ENCODE data around the gene FAM241A.
"Not testable (repeated sequence)": the region's sequence is repeated elsewhere in the genome, so short reads cannot be mapped to it uniquely, and the experiment has no call there.

The FAM241A gene

DNA sequence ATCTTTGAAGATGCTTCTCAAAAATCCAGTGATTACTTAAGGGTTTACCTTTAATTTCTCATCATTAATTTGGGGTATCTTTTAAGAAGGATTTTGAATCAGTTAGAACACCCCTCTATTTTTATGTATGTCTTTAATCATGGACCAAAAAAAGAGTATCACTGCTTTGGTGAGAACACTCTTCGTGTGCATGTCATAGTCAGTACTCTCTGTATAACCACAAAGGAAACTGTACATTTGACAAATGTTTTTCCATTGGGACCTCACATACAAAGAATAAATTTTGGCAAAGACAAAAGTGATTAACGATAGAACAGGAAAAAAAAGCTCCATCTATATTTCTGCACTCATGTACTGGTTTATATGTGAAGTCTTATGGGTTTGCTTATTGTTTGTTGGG is 31.3 kb downstream of the FAM241A start:
- DNase-seq = no peak

GRCh38 chr4:112178741-112179140 is 33.5 kb downstream of the FAM241A start:
- DNase-seq = peak; percentile 35

DNA sequence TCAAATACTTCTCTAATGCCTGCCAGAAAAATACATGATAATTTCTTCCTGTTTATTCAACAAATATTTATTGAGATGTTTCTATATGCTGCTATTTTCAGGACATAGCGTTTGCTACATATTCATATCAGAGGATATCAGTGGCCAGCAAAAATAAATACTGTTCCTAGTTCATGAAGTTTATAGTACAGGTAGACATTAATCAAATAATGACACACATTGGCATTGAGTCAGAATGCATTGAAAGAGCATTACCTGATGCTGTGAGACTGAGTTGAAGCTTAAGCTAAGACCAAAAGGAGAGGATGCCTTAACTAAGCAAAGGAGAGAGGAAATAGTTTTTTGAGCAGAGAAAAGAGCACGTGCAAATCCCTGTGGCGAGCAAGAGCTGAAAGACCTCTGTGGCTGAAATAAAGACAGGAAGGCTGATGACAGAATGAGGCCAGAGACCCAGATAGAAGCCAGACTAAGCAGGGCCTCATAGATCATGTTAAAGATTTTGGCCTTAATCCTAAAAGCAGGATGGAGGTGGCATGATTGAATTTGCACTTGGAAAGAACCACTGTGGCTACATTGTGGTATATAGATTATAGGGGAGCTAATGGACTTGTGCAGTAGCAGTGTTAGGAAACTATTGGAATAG is 36.2 kb downstream of the FAM241A start:
- DNase-seq = no peak

- DNase-seq = no peak
Measured at GRCh38 chr4:112182604-112183003, 37.4 kb downstream of the FAM241A start.

DNA sequence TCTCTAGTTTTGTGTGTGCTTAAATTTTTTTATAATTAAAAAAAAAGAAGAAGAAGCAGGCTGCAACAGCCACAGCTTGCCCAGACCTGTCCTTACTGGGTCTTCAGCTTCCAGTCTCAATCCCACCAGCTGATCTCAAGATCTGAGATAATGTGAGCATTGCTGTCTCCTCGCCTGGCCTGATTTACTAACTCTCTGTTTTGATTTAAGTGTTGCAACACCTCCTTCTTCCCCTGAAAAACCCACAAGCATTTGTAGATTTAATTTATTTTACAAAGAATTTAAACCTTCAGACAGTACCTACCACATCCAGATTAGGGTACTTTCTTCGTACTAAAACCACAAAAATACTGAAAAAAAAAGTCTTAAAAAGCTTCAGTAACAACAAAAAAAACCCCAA is 38.0 kb downstream of the FAM241A start:
- DNase-seq = no peak

DNA sequence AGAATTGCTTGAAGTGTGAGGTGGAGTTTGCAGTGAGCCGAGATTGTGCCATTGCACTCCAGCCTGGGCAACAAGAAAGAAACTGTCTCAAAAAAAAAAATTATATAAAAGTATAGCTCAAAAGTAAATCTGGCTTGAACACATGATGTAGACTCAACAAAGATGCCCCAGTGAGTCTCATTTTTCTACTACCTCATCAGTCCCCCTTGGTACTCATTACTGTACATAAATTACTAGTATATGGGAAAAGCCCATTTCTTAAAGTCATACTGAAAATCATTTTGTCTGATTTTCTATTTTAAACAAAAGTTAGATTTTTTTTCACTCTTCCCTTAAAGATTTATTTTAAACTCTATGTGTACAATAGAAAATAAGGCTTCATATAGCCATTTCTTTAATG is 39.2 kb downstream of the FAM241A start:
- no peak for DNase-seq

GRCh38 chr4:112185334-112185733 is 40.1 kb downstream of the FAM241A start:
- no peak for DNase-seq

DNA sequence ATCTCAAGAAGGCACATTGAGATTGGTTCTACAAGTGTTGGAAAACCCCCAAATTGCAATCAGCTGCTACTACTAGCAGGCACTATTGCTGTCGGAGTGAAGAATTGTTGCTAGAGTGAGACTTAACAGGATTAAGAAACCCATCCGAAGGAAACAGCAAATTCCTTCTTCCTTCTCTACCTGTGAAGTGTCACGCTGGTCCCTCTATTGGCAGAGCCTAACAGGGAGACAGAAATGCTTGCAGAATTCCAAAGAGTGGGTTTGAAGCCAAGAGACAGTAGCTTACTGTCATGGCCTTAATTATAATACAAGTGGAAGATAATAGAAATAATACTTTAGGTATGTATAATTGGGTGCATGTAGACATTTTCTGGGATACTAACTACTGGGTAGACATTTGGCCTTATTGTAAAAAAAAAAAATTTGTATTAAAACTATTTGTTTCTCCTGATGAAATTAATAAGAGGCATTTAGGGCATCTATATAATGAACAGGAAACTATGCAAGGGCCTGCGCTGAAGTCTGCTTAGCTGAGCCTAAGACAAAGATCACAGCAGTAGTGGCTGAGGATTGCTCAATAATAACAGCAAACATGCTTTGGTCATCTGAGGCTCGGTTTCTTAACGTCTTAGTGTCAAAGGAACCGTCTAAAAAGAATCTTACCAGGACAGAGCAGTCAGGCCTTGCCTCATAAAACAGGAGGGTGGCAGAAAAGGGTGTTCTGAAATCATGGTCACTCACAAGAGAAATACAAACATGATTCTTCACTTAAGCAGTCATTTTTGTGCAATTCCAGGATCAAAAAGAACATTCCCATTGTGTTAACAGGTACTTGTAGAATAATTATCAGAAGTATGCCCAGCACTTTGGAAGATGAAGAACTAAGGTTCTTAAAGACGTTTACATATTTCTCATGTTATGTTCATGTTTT is 40.8 kb downstream of the FAM241A start:
- DNase-seq = no peak

DNA sequence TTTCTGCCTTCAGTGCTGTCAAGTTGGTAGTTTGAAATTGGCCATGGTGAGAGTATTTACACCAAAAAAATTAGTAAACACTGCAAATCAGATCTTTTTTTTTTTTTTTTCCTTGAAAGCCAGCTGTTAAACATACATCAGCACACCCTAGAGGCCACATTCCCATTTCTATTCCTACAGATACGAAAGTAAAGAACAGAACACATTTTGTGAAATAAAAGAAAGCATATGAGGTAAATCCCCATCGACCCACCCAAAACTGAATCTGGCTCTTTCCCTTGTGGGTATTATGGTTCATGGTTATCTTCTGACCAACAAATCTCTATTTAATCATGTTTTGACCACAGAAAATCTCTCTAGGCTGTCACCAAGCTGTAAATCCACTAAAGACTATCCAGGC is 44.5 kb downstream of the FAM241A start:
- no peak for DNase-seq

DNA sequence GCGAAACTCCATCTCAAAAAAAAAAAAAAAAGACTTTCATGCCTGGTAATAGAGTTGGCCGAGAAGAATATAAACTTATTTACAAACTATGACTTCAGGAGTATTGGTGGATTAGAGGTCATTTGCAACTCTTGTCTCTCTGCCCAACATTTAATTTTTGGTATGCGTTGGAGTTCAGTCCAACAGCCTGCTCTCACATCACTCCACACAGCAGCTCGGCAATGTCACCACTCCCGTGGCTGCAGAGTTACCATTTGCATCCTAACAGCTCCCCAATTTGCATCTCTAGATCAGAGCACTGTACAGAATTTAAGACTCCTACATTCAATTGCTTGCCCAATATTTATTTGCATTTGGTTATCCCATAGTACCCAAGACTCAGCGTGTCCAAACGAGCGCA is 45.4 kb downstream of the FAM241A start:
- no peak for DNase-seq

GRCh38 chr4:112196461-112196860 is 51.2 kb downstream of the FAM241A start:
- DNase-seq = no peak

DNA sequence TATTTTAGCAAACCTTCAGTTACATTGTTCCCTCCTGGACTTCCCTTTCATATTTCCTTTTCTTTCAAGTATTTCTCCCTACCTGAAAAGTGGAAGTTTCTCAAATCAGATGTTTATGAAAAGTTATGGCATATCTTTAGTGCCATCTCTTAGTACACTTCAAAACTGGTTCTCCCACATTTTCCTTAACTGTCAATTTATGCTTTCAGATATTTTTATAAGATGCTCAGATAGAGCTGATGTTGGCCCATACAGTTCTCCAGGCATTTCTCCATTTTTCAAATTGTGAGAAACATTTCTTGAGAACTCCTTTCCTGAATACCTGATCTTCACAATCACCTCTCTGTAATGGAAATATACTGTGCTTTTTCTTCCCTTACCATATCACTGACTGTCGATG is 53.8 kb downstream of the FAM241A start:
- DNase-seq = no peak

- no peak for DNase-seq
Measured at GRCh38 chr4:112201915-112202505, 56.8 kb downstream of the FAM241A start.

- DNase-seq = no peak
Measured at GRCh38 chr4:112203593-112203992, 58.3 kb downstream of the FAM241A start.

DNA sequence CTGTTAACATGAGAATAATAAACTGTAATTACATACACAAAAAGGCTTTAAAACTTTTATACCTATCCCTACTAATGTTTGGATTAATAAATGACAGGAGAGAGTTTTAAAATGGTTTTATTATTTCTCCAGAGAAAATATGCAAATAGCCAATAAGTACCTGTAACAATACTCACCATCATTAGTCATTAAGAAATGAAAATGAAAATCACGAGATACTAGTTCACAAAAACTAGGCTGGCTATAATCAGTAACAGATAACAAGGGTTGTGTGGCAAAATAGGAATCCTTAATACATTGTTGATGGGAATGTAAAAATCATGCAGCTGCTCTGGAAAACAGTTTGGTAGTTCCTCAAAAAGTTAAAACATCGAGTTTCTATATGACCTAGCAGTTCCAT is 61.2 kb downstream of the FAM241A start:
- no peak for DNase-seq

GRCh38 chr4:112208137-112209095 is 63.2 kb downstream of the FAM241A start:
- not testable (repeated sequence) for DNase-seq

- DNase-seq = no peak
Measured at GRCh38 chr4:112210777-112211176, 65.5 kb downstream of the FAM241A start.

GRCh38 chr4:112213091-112213490 is 67.8 kb downstream of the FAM241A start:
- DNase-seq = peak; percentile 7

DNA sequence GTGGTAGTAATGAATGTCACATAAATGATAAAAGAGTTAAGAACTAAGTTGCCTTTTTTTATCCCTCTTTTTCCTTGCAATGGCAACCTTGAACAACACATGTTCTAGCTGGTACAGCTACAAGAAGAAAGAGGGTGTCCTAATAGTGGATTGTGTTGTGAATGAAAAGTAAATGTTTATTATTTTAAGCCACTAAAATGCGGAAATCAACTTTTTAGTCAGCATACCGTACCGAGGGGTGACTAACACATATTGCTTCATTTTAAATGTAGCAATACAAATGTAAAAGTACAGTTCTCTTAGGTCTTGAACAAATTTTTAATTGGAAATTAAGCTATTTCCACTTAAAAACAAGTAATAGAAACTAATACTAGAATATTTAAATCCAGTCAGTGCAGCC is 68.6 kb downstream of the FAM241A start:
- peak; percentile 25 for DNase-seq

DNA sequence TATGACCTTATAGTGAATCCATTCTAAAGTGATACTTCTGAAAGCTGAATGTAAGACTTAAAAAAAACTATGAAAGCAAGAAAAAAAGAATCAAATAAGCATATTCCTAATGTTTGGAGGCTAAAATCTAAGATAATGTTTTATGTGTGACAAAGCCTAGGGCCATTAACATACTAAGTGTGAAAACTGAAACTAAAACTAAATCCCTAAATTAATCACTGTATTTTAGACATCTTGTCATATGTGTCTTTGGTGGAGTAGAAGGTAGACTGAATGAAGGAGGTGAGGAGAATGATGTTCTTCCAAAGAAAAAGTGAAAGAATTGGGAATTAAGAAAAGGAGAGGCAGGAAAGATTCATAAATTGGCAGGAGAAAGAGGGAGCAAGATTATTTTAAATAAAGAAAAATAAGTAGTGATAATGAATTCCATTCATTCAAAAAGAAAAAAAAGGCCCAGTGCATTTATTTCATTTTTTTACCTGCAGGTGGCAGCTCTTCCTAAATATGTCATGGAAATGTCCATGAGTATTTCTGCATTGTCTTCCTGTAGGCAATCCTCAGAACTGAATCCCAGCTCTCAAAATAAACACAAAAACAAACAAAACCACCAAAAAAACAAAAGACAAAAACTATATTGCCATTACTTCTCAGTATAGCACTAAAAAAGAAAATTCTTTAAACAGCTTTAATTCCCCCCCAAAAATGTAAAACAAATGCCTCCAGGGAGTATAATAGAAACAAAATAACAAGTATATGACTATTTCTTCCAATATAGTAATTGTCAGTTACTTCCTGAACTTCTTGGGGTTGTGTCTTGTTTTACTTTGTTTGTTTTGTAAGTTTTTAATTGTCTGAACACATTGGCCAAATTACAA is 69.4 kb downstream of the FAM241A start:
- peak; percentile 29 for DNase-seq

- DNase-seq = no peak
Measured at GRCh38 chr4:112219826-112220366, 74.6 kb downstream of the FAM241A start.
